GM03348 (cell line): ENCODE data around the gene SNCB.
A peak's percentile ranks its signal among the peaks of the same experiment; 100 is the strongest.

Experiments used
- DNase-seq: peaks from one replicate; pipeline ENCODE4 v3.0.0; 2012; ENCODE audit warnings: low spot score

SNCB gene

GRCh38 chr5:176629853-176630680 is at the start of gene SNCB, which contains the start of gene EIF4E1B:
TSS of gene SNCB (minus strand) at chr5:176630534. CDS start at chr5:176629654, 880 bp downstream.
TSS of gene EIF4E1B (plus strand) at chr5:176630675. CDS start at chr5:176642788, 12,113 bp downstream.
- peak; percentile 77 for DNase-seq

DNA sequence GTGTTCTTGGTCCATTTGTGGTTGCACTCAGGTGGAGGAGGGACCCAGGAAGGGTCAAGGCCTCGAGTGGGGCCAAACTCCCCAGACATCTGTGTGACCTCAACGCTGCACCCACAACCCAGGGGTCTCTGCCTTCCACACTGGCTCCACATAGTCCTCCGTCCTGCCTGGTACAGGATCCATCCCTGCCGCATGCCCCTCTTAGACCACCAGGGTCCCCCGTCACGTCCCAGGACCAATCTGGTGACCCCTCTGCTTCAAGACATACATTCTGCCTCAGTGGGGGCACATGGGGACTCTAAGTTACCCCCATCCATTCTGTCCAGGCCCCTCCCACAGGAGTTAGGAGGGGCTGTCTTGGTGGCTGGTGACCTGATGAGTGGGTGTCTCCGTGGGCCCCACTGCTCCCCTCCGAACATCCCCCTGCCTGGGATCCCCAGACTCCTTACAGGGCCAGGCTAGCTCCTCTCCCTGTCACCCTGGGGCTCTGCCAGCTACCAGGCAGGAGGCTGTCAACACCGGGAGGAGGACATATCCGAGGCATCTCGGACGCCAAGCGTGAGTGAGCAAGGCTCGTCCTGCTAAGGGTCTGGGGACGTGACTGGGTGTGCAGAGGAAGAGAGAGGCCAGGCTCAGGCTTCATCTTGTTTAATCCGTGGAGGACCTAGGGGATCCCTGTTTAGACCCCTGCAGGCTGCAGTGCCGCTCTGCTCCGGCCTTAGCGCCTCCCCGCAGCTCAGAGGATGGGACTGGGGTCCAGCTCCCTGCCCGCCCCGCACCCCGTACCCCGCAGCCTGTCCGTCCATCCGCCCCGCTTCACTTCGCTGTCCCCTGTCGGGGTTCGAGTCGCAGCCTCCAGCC is 49.3 kb upstream of the SNCB start:
- no peak for DNase-seq

GRCh38 chr5:176678584-176678983 is 48.2 kb upstream of the SNCB start:
- no peak for DNase-seq

- DNase-seq: no peak
Measured at GRCh38 chr5:176677209-176677939, 47.0 kb upstream of the SNCB start.

- peak; percentile 47 for DNase-seq
Measured at GRCh38 chr5:176676361-176676824, 46.1 kb upstream of the SNCB start.

DNA sequence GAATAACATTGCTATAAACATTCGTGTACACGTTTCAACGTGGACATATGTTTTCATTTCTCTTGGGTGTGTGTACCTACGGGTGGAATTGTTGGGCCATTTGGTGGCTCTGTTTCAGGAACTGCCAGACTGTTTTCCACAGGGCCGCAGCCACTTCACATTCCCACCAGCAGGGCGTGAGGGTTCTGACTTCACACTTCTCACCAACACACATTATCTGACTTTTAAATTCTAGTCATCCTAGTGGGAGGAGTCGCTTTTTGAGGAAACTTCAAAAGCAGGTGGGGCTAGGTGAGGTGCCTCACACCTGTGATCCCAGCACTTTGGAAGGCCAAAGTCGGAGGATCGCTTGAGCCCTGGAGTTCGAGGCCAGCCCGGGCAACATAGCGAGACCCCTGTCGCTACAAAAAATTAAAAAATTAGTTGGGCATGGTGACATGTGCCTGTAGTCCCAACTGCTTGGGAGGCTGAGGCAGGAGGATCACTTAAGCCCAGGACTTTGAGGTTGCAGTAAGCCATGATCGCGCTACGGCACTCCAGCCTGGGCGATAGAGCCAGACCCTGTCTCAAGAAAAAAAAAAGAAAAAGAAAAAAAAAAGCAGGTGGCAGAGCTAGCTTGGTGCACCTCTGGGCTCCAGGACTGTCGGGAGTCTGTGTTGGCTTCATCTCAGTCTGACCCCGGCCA is 45.5 kb upstream of the SNCB start:
- DNase-seq: no peak

GRCh38 chr5:176674799-176675198 is 44.5 kb upstream of the SNCB start:
- DNase-seq: no peak

GRCh38 chr5:176673651-176674583 is 43.6 kb upstream of the SNCB start:
- no peak for DNase-seq

- DNase-seq: no peak
Measured at GRCh38 chr5:176671890-176672747, 41.8 kb upstream of the SNCB start.

DNA sequence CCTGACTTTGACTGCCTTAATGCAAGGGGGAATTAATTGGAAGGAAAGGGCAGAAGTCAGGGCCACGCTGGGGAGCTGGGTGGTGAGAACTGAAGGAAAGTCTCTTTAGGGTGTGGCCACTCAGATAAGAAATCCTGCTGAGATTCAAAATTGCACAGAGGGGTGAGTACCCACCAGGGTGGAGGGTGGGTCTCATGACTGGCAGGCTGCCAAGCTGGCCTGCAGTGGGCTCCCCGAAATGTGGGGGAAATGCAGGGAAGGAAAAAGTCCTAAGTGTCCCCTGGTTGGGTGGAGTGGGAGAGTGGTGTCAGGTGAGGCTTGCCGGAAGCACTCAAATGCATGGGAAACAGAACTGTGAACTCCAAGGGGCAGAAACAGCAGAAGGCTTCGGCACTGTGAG is 41.1 kb upstream of the SNCB start:
- no peak for DNase-seq

- DNase-seq: no peak
Measured at GRCh38 chr5:176670449-176670848, 40.1 kb upstream of the SNCB start.

DNA sequence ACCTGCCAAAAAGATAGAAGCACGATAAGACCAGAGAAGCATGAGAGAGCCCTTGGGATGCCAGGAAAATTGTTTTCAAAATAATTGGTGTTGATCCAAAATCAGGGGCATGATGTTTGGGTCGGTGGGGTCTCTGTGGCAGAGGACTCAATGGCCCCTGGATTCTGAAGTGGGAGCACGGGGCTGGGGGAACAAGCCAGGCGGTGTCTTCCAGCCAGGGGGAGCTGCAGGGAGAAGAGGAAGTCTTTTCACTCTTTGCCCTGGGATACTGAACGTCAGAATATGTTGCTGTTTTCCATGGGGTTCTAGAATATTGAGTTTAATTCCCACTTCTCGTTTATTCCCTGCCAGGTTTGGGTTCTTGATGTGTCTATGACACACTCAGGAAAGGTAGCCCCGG is 37.3 kb upstream of the SNCB start:
- no peak for DNase-seq

GRCh38 chr5:176665517-176665916 is 35.2 kb upstream of the SNCB start:
- DNase-seq: no peak

DNA sequence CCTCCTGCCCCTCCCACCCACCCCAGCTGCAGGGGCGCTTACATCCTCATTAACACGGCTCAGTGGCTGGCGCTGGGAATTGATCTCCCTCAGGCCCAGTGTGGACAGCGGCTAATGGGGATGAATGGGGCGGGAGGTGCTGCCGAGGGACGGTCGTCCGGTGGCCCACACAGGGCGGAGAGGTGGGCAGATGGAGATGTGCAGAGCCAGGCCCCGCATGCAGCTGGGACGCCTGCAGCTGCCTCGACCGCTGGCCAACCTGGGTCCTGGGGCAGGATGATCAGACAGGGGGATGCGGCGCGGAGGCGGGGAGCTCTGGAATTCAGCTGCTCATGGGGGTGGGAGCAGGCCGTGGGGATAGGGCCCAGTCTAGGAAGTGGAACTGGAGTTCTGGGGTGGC is 34.6 kb upstream of the SNCB start:
- DNase-seq: no peak

GRCh38 chr5:176664479-176664878 is 34.1 kb upstream of the SNCB start:
- no peak for DNase-seq

- DNase-seq: no peak
Measured at GRCh38 chr5:176663566-176663965, 33.2 kb upstream of the SNCB start.

DNA sequence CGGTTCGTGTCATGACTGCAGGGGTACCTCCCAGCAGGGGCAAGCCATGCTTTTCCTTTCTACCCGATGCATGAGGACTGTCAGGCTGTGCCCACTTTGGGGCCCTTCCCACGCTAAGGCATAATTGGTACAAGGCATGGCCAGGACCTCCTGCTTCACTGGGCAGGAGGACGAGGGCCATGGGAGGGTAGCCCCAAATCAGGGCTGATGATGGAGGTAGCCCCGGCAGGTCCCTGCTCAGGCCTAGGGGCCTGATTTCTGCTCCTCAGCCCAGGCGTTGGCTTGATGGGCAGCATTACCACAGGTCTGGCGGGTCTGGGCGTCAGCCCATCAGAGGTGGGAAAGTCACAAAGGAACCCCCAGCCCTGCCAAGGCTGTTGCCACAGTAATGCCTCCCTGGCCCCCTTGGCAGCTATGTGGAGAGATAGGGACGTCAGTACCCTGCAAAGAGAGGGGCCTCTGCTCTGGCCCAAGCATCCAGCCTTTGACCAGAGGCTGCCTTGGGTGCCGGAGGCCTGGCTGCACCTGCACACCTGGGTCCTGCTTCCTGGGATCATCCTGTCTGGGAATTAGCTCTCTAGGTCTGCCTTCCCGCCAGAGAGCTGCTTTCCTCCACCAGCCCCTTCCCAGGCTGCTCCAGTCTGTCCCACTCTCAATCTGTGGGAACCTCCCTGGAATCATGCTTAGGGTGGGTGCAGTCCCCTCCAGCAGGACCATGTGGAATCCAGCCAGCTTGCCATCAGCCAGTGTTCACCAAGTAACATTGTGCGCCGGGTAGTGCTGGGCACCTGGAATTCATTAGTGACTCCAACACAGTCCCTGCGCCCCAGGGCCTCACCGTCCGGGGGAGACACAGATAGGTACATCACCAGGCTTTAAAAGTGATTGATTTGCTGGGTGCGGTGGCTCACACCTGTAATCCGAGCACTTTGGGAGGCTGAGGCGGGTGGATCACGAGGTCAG is 32.3 kb upstream of the SNCB start:
- DNase-seq: no peak

GRCh38 chr5:176661676-176662075 is 31.3 kb upstream of the SNCB start:
- DNase-seq: no peak
